ENCODE measurements around the gene CD28.
"Not testable (repeated sequence)": the region's sequence is repeated elsewhere in the genome, so short reads cannot be mapped to it uniquely, and the experiment has no call there.

The CD28 gene

DNA sequence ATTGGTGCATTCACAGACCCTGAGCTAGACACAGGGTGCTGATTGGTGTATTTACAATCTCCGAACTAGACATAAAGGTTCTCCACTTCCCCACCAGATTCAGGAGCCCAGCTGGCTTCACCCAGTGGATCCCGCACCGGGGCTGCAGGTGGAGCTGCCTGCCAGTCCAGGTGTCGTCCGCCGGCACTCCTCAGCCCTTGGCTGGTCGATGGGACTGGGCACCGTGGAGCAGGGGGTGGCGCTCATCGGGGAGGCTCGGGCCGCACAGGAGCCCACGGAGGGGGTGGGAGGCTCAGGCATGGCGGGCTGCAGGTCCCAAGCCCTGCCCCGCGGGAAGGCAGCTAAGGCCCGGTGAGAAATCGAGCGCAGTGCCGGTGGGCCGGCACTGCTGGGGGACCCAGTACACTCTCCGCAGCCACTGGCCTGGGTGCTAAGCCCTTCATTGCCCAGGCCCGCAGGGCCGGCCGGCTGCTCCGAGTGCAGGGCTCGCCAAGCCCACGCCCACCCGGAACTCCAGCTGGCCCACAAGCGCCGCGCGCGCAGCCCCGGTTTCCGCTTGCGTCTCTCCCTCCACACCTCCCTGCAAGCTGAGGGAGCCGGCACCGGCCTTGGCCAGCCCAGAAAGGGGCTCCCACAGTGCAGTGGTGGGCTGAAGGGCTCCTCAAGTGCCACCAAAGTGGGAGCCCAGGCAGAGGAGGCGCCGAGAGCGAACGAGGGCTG is 79.1 kb downstream of the CD28 start:
- DNase-seq, result not testable (repeated sequence)

DNA sequence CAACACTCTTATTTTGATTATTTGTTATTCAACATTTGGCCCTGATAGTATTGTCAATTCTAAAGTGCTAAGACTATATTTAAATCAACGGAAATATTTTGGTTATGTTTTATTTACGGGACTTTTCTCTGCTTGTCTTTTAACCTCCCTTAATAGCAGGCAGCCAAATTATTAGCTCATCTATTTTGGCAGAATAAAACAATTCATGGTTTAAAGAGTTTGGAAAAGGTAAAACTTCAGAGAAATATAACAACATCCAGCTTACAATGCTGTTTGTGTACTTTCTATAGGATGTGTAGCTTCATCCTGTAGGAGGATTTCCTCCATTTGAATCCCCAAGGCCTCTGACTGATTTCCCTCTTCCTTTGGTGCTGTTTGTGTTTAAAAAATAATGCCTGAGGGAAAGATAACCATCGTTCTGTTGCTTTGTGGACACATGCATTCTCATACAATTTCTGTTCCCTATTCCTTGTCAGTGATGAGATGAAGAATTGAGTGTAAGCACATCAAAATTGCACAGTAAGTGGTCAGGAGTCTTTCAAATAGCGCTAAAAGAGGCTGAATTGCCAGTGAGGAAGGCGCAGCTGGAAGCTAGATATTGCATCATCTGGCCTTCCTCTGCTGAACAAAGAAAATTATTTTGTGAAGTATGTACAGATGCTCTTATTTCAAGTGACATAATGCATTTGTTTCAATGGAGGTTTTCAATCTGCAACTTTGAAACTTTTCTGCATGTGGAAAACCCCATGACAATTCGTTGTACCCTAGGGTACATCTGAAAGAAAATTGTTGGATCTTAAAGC is 80.3 kb downstream of the CD28 start:
- DNase-seq, result no peak

- DNase-seq, result no peak
Observed at GRCh38 chr2:203787979-203788378, 81.5 kb downstream of the CD28 start.

Data from cerebellar nuclear complex (tissue), 1 donor.